ENCODE results near the gene KDM4E.
"Not testable (repeated sequence)": the region's sequence is repeated elsewhere in the genome, so short reads cannot be mapped to it uniquely, and the experiment has no call there.

KDM4E gene

DNA sequence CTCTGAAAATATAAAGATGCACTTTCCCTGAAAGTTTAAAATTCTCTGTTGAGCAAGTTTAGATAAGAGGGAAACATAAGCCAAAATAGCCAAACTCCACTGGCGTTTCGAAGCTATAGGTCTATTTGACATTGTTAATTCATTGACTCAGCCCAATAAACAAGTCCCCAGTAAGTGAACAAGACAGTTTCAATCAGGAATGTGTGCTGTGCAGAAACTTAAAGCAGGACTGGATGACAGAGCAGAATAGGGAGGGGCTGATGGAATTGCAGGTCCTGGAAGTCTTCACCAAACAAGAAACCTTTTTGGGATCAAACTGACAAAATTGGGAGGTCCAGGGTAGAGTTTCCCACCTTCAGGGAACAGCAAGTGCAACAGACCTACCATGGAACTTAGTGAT is 8.9 kb upstream of the KDM4E start:
- no peak for DNase-seq (ENCODE audit: low read depth, low spot score)
- H3K9me3 ChIP-seq (ENCODE audit: control insufficient read depth, insufficient read depth, low read length): no peaks in the 10 kb centered on the region
- no peak overlapping the region for H3K27ac ChIP-seq (ENCODE audit: low read length)
- H3K27me3 ChIP-seq (ENCODE audit: control insufficient read depth, insufficient read depth, low read length): no peaks in the 10 kb centered on the region
- H3K4me1 ChIP-seq (ENCODE audit: control insufficient read depth, insufficient read depth, low read length): no peaks in the 10 kb centered on the region
- WGBS (ENCODE audit: insufficient coverage, insufficient read length): no CpG with 5 or more reads among the region's 2 CpGs
- no peak overlapping the region for H3K4me3 ChIP-seq (ENCODE audit: low read length)
- no peaks in the 10 kb centered on the region for H3K36me3 ChIP-seq (ENCODE audit: control insufficient read depth, insufficient read depth, low read length)

DNA sequence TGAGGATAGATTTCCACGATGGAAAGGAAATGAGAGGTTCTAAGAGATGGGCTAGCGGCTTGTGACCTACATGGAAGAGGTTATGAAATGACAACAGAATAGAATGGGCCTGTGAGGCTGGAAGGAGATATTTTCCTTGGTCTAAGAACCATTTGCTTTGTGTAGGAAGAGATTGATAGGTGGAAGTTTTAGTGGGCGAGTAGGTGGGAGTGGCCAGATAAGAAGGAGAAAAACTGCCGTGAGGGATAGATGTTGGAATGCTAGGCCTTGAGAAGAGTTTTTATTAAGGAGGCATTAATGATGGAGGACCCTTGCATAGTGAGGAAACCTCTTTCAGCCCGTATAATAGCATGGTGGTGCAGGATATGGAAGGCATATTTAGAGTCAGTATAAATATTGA is 3.6 kb upstream of the KDM4E start:
- H3K4me1 ChIP-seq (ENCODE audit: control insufficient read depth, insufficient read depth, low read length); H3K9me3 ChIP-seq (ENCODE audit: control insufficient read depth, insufficient read depth, low read length); H3K27me3 ChIP-seq (ENCODE audit: control insufficient read depth, insufficient read depth, low read length); H3K36me3 ChIP-seq (ENCODE audit: control insufficient read depth, insufficient read depth, low read length); H3K4me3 ChIP-seq (ENCODE audit: low read length); H3K27ac ChIP-seq (ENCODE audit: low read length); DNase-seq (ENCODE audit: low read depth, low spot score): not testable (repeated sequence)
- WGBS (ENCODE audit: insufficient coverage, insufficient read length): 100% methylated on average over 1 of the region's 5 CpGs

DNA sequence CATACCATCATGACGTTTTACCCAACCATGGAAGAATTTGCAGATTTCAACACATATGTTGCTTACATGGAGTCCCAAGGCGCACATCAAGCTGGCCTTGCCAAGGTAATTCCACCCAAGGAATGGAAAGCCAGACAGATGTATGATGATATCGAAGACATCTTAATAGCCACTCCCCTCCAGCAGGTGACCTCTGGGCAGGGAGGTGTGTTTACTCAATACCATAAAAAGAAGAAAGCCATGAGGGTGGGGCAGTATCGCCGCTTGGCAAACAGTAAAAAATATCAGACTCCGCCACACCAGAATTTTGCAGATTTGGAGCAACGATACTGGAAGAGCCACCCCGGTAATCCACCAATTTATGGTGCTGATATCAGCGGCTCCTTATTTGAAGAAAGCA is 536 bp downstream of the KDM4E start:
- no CpG with 5 or more reads among the region's 9 CpGs for WGBS (ENCODE audit: insufficient coverage, insufficient read length)
- H3K4me3 ChIP-seq (ENCODE audit: low read length); H3K27ac ChIP-seq (ENCODE audit: low read length); H3K9me3 ChIP-seq (ENCODE audit: control insufficient read depth, insufficient read depth, low read length); H3K36me3 ChIP-seq (ENCODE audit: control insufficient read depth, insufficient read depth, low read length); H3K27me3 ChIP-seq (ENCODE audit: control insufficient read depth, insufficient read depth, low read length); H3K4me1 ChIP-seq (ENCODE audit: control insufficient read depth, insufficient read depth, low read length); DNase-seq (ENCODE audit: low read depth, low spot score): not testable (repeated sequence)

DNA sequence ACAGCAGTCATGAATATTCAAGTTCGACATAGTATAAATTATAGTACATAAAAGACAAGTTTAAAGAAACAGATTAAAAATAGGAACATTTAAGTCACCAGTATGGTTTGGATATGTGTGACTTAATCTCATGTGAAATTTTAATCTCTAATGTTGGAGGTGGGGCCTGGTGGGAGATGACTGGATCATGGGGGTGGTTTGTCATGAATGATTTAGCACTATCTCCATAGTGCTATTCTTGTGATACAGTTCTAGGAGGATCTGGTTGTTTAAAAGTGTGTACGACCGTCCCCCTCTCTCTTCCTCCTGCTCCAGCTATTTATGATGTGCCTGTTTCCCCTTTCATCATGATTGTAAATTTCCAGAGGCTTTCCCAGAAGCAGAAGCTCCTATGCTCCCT is 3.3 kb downstream of the KDM4E start:
- no peak for DNase-seq (ENCODE audit: low read depth, low spot score)
- no peaks in the 10 kb centered on the region for H3K36me3 ChIP-seq (ENCODE audit: control insufficient read depth, insufficient read depth, low read length)
- H3K4me1 ChIP-seq (ENCODE audit: control insufficient read depth, insufficient read depth, low read length): no peaks in the 10 kb centered on the region
- no CpG with 5 or more reads among the region's 3 CpGs for WGBS (ENCODE audit: insufficient coverage, insufficient read length)
- H3K27me3 ChIP-seq (ENCODE audit: control insufficient read depth, insufficient read depth, low read length): no peaks in the 10 kb centered on the region
- H3K4me3 ChIP-seq (ENCODE audit: low read length): no peak overlapping the region
- no peaks in the 10 kb centered on the region for H3K9me3 ChIP-seq (ENCODE audit: control insufficient read depth, insufficient read depth, low read length)
- H3K27ac ChIP-seq (ENCODE audit: low read length): no peak overlapping the region

DNA sequence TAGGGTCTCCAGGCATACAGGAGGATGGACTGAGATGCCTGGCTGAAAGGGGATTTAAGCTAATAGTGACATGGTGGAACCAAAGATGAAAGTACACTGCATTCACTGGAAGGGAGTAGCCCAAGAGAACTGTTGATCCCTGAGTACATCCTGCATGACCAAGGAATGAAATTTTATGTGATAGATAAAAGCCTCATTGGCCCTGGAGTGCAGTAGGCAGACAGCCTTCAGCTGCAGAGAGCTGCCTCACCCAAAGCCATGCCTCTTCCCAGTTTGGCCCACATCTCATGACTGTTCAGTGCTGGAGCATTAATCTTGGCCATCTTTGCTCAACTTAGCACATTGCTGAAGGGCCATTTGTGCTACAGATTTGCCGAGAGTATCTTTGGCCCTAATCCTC is 8.0 kb downstream of the KDM4E start:
- WGBS (ENCODE audit: insufficient coverage, insufficient read length): no CpG with 5 or more reads among the region's 1 CpG
- no peaks in the 10 kb centered on the region for H3K4me1 ChIP-seq (ENCODE audit: control insufficient read depth, insufficient read depth, low read length)
- no peak overlapping the region for H3K4me3 ChIP-seq (ENCODE audit: low read length)
- H3K27ac ChIP-seq (ENCODE audit: low read length): no peak overlapping the region
- DNase-seq (ENCODE audit: low read depth, low spot score): no peak
- no peaks in the 10 kb centered on the region for H3K36me3 ChIP-seq (ENCODE audit: control insufficient read depth, insufficient read depth, low read length)
- H3K9me3 ChIP-seq (ENCODE audit: control insufficient read depth, insufficient read depth, low read length): no peaks in the 10 kb centered on the region
- H3K27me3 ChIP-seq (ENCODE audit: control insufficient read depth, insufficient read depth, low read length): no peaks in the 10 kb centered on the region

DNA sequence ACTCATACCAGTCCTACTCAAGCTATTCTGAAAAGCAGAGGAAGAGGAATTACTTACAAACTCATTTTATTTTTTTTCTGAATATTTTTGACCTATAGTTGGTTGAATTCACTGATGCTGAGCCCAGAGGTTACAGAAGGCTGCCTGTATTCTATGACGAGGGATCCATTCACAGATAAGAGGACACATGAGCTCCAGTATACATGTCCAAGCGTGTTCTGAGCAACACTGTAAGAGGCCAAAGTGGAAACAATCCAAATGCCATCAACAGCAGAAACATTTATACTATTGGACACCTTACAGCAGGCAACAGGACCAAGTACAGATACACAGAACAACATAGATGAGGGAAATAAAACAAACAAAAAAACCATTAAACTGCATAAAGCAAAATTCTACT is 10.3 kb downstream of the KDM4E start:
- Histone ChIP-seq H3K36me3 (ENCODE audit: control insufficient read depth, insufficient read depth, low read length) (no peaks in the 10 kb centered on the region), H3K27ac (ENCODE audit: low read length) (no peak overlapping the region), H3K4me3 (ENCODE audit: low read length) (no peak overlapping the region), H3K27me3 (ENCODE audit: control insufficient read depth, insufficient read depth, low read length) (no peaks in the 10 kb centered on the region), H3K4me1 (ENCODE audit: control insufficient read depth, insufficient read depth, low read length) (no peaks in the 10 kb centered on the region), H3K9me3 (ENCODE audit: control insufficient read depth, insufficient read depth, low read length) (no peaks in the 10 kb centered on the region)
- DNase-seq (ENCODE audit: low read depth, low spot score): no peak
- no CpG with 5 or more reads among the region's 2 CpGs for WGBS (ENCODE audit: insufficient coverage, insufficient read length)

DNA sequence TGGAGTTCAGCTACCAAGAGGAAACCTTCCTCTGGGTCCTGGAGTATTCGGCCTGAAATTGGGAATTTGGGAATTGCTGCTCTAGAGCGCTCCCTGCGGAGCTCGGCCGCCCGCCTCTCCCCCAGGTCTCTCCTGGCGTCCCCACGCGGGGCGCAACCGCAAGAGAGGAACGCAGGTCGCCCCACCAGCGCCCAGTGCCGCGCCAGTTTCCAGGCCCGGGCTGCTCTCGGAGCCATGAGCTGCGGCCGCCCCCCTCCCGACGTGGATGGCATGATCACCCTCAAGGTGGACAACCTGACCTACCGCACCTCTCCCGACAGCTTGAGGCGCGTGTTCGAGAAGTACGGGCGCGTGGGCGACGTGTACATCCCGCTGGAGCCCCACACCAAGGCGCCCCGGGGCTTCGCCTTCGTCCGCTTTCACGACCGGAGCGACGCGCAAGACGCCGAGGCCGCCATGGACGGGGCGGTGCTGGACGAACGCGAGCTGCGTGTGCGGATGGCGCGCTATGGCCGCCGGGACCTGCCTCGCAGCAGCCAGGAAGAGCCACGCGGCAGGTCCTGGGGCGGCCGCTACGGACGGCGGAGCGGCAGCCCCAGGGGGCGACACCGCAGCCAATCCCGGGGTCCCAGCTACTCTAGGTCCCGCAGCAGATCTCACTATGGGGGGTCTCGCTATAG is 12.4 kb downstream of the KDM4E start:
- not testable (repeated sequence) for H3K27ac ChIP-seq (ENCODE audit: low read length); H3K4me3 ChIP-seq (ENCODE audit: low read length); H3K36me3 ChIP-seq (ENCODE audit: control insufficient read depth, insufficient read depth, low read length); H3K27me3 ChIP-seq (ENCODE audit: control insufficient read depth, insufficient read depth, low read length); H3K9me3 ChIP-seq (ENCODE audit: control insufficient read depth, insufficient read depth, low read length); DNase-seq (ENCODE audit: low read depth, low spot score); H3K4me1 ChIP-seq (ENCODE audit: control insufficient read depth, insufficient read depth, low read length)
- no CpG with 5 or more reads among the region's 71 CpGs for WGBS (ENCODE audit: insufficient coverage, insufficient read length)

DNA sequence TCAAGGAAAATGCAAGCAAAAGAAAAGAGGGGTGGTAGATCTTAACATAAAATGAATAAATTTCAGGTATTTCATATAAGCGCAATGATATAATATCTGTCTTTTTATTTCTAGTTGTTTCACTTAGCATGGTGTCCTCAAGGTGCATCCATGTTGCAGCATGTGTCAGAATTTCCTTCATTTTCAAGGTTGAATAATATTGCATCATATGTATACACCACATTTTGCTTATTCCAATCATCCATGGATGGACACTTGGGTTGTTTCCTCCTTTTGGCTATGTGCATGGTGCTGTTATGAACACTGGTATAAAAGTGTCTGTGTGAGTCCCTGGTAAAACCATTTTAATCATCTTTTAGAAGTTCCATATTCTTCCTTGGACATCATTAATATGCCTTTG is 17.2 kb downstream of the KDM4E start:
- no peaks in the 10 kb centered on the region for H3K9me3 ChIP-seq (ENCODE audit: control insufficient read depth, insufficient read depth, low read length)
- no peak overlapping the region for H3K27ac ChIP-seq (ENCODE audit: low read length)
- H3K4me3 ChIP-seq (ENCODE audit: low read length): no peak overlapping the region
- no peak for DNase-seq (ENCODE audit: low read depth, low spot score)
- no peaks in the 10 kb centered on the region for H3K27me3 ChIP-seq (ENCODE audit: control insufficient read depth, insufficient read depth, low read length)
- H3K4me1 ChIP-seq (ENCODE audit: control insufficient read depth, insufficient read depth, low read length): no peaks in the 10 kb centered on the region
- no peaks in the 10 kb centered on the region for H3K36me3 ChIP-seq (ENCODE audit: control insufficient read depth, insufficient read depth, low read length)
- WGBS (ENCODE audit: insufficient coverage, insufficient read length): no CpG with 5 or more reads among the region's 1 CpG

DNA sequence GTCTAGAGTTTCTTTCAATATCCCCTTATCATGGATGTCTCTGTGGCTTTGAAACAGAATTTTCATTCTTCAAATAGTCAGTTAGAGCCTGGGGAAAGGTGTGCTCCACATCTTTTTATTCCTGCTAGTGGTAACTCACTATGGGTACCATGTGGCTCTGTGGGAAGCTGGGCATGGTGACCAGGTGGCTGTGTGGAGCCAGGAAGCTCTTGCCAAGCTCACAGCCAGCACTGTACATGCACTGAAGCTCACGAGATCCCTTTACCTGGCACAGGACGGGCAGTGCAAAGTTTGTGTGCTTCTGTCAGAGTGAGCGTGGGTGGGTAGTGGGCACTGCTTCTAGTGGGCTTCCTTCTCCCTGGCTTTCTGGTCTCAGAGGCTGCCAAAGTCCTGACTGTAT is 17.8 kb downstream of the KDM4E start:
- Histone ChIP-seq H3K27me3 (ENCODE audit: control insufficient read depth, insufficient read depth, low read length) (no peaks in the 10 kb centered on the region), H3K36me3 (ENCODE audit: control insufficient read depth, insufficient read depth, low read length) (no peaks in the 10 kb centered on the region), H3K4me1 (ENCODE audit: control insufficient read depth, insufficient read depth, low read length) (no peaks in the 10 kb centered on the region), H3K4me3 (ENCODE audit: low read length) (no peak overlapping the region), H3K27ac (ENCODE audit: low read length) (no peak overlapping the region), H3K9me3 (ENCODE audit: control insufficient read depth, insufficient read depth, low read length) (no peaks in the 10 kb centered on the region)
- DNase-seq (ENCODE audit: low read depth, low spot score): no peak
- no CpG with 5 or more reads among the region's 3 CpGs for WGBS (ENCODE audit: insufficient coverage, insufficient read length)

DNA sequence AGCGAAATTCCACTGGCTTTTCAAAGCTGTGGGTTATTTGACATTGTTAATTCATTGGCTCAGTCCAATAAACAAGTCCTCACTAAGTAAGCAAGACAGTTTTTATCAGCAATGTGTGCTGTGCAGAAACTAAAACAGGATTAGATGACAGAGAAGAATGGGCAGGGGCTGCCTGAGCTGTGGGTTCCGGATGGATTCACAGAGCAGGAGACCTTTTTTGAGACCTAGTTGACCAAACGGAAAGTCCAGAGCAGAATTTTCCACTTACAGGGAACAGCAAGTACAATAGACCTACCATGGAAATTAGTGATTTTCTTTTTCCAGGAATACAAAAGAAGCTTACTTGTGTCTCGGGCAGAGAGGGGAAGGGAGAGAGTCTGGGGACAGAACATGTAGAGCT is 19.0 kb downstream of the KDM4E start:
- H3K27ac ChIP-seq (ENCODE audit: low read length): no peak overlapping the region
- H3K36me3 ChIP-seq (ENCODE audit: control insufficient read depth, insufficient read depth, low read length): no peaks in the 10 kb centered on the region
- H3K4me1 ChIP-seq (ENCODE audit: control insufficient read depth, insufficient read depth, low read length): no peaks in the 10 kb centered on the region
- H3K27me3 ChIP-seq (ENCODE audit: control insufficient read depth, insufficient read depth, low read length): no peaks in the 10 kb centered on the region
- no peak for DNase-seq (ENCODE audit: low read depth, low spot score)
- WGBS (ENCODE audit: insufficient coverage, insufficient read length): no CpG with 5 or more reads among the region's 4 CpGs
- no peaks in the 10 kb centered on the region for H3K9me3 ChIP-seq (ENCODE audit: control insufficient read depth, insufficient read depth, low read length)
- H3K4me3 ChIP-seq (ENCODE audit: low read length): no peak overlapping the region

DNA sequence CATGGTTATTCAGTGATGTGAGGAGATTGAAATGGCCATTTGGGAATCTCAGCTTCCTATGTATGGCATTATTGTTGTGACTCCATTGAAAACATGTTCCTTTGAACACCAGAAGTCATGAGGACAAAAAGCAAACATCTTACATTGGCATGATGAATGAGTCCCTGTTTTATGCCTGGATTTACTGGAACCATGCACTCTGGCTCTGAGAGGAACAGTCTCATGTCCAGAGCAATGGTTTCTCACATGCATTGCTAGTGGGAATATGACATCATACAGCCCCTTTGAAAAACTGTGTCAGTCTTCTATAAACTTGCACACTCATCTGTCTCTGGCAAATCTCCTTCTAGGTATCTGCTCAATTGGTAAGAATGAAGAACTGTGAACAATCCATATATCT is 20.8 kb downstream of the KDM4E start:
- no peaks in the 10 kb centered on the region for H3K4me1 ChIP-seq (ENCODE audit: control insufficient read depth, insufficient read depth, low read length)
- DNase-seq (ENCODE audit: low read depth, low spot score): no peak
- H3K27me3 ChIP-seq (ENCODE audit: control insufficient read depth, insufficient read depth, low read length): no peaks in the 10 kb centered on the region
- no peak overlapping the region for H3K4me3 ChIP-seq (ENCODE audit: low read length)
- H3K9me3 ChIP-seq (ENCODE audit: control insufficient read depth, insufficient read depth, low read length): no peaks in the 10 kb centered on the region
- no peaks in the 10 kb centered on the region for H3K36me3 ChIP-seq (ENCODE audit: control insufficient read depth, insufficient read depth, low read length)
- no peak overlapping the region for H3K27ac ChIP-seq (ENCODE audit: low read length)
